Heart left ventricle (tissue), 13 donors: Measurements from ENCODE around the gene LRRK2.

ENCODE experiments used
- POLR2A ChIP-seq, 2 donors: fragments of 450-650 bp; IDR thresholded peaks; one replicate each; pipeline ENCODE4 v1.6.1; 2017; ENCODE audit warnings: antibody characterized with exemption in 2 of 2, mild to moderate bottlenecking in 2 of 2, moderate library complexity in 2 of 2
- TF ChIP-seq, protein P1 (sequence below), 12 donors: fragments of 200-600 bp; sonication (generic) in 4 of 12; IDR thresholded peaks; one replicate each; pipeline versions ENCODE4 v1.5.0 to v1.8.0; 2018 to 2022; ENCODE audit warnings: antibody characterized with exemption in 12 of 12, mild to moderate bottlenecking in 5 of 12
- donor health status: ischemic (EF 13 %, LVEDD 7.1; RV severe dilation, severe dysfunction).
- donor health status: DM: no; HTN: yes; CAD: no.
- donor health status: DM: no; HTN: no; CAD: no.
- donor health status: ischemic (EF 25% LVEDD 6.9; RV normal size, moderate dysfunction).
- donor health status: ischemic (EF 25% LVEDD 5.7; RV mildly dilated, moderate dysfunction).
- donor health status: ischemic (EF 35%, LVEDD 5.7; RV mildly dilated, moderate dysfunction).
- donor health status: nonischemic (EF 11% LVEDD 7.7; RV severe dilation, severe dysfunction).
- donor health status: DM: yes; HTN: yes; CAD: no.
- donor health status: PGD.
- donor health status: ischemic (EF 29% LVEDD 5.4; RV normal size, mild dysfunction).
- donor health status: nonischemic (EF 23%, LVEDD 6.1; RV moderate dilation, normal function).

DNA sequence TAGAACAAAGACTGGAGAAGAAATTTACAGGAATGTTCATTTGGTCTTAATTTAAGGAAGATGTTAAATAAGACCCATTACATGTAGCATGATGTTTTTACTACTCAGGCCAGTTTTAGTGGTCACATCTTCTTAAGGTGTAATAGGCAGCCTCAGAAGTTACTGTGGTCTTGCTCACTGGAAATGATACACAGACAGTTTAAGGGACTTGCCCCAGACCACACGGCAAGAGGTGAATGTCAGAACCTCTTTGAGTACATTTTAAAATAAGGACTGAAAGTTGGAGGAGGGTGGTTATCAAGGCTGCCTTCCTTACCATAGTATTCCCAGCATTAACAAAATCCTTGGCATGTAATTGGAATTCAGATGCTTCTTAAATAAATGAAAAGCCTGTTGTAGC is 37.9 kb downstream of the LRRK2 start:
- TF ChIP-seq, protein P1, sequence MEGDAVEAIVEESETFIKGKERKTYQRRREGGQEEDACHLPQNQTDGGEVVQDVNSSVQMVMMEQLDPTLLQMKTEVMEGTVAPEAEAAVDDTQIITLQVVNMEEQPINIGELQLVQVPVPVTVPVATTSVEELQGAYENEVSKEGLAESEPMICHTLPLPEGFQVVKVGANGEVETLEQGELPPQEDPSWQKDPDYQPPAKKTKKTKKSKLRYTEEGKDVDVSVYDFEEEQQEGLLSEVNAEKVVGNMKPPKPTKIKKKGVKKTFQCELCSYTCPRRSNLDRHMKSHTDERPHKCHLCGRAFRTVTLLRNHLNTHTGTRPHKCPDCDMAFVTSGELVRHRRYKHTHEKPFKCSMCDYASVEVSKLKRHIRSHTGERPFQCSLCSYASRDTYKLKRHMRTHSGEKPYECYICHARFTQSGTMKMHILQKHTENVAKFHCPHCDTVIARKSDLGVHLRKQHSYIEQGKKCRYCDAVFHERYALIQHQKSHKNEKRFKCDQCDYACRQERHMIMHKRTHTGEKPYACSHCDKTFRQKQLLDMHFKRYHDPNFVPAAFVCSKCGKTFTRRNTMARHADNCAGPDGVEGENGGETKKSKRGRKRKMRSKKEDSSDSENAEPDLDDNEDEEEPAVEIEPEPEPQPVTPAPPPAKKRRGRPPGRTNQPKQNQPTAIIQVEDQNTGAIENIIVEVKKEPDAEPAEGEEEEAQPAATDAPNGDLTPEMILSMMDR (IDR thresholded peaks at IDR 0.05): no peak
- TF ChIP-seq POLR2A (IDR thresholded peaks at IDR 0.05): no peak
